ENCODE measurements around the gene TPPP3.
"Not testable (repeated sequence)": the region's sequence is repeated elsewhere in the genome, so short reads cannot be mapped to it uniquely, and the experiment has no call there.

The TPPP3 gene

GRCh38 chr16:67425580-67425979 is 32.3 kb upstream of the TPPP3 start:
- no peak for DNase-seq

DNA sequence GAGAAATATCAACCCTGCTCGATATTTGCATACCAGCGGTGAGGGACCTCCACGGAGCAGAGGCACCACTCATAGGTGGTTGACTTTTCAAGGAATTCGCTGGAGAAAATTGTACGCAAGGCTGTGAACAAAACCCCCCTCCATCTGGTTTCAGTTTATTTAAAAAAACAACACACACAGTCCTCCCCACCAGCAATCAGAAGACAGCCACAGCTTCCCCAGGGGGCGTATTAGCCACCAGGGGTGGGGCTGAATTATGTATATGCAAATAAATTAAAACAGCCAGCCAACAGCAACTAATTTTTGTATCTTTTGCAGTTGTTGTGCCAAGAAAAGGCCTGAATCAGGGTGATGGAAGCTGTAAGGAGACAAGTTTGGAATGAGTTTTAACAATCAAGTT is 31.8 kb upstream of the TPPP3 start:
- DNase-seq: no peak

DNA sequence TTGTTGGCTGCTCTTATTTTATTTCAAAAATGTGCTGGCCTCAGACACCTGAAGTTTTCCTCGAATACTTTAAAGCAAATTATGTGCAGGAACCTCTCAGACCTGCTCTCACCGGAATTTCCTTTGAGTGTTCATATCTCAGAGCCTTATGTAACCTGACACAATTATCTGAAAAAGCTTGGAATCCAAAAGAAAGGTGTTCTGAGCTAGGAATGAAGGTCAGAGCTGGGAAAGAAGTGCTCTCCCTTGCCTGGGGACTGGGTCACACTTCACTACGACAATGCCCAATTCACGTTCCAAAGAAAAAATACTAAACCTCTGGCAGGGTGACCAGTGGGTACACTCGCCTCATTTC is 30.9 kb upstream of the TPPP3 start:
- no peak for DNase-seq

GRCh38 chr16:67423611-67424260 is 30.4 kb upstream of the TPPP3 start:
- no peak for DNase-seq

DNA sequence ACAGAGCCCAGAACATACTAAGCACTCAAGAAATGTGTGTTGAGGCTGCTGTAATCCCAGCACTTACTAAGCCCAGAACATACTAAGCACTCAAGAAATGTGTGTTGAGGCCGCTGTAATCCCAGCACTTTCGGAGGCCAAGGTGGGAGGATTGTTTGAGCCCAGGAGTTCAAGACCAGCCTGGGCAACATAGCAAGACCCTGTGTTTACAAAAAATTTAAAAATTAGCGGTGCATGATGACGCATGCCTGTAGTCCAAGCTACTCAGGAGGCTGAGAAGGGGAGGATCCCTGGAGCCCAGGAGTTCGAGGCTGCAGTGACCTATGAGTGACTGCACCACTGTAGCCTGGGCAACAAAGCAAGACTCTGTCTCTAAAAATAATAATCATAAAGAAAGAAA is 29.7 kb upstream of the TPPP3 start:
- no peak for DNase-seq

GRCh38 chr16:67421030-67421429 is 27.7 kb upstream of the TPPP3 start:
- no peak for DNase-seq

- DNase-seq: no peak
Measured at GRCh38 chr16:67419931-67420330, 26.6 kb upstream of the TPPP3 start.

- DNase-seq: no peak
Measured at GRCh38 chr16:67419502-67419901, 26.2 kb upstream of the TPPP3 start.

- no peak for DNase-seq
Measured at GRCh38 chr16:67417333-67418061, 24.2 kb upstream of the TPPP3 start.

DNA sequence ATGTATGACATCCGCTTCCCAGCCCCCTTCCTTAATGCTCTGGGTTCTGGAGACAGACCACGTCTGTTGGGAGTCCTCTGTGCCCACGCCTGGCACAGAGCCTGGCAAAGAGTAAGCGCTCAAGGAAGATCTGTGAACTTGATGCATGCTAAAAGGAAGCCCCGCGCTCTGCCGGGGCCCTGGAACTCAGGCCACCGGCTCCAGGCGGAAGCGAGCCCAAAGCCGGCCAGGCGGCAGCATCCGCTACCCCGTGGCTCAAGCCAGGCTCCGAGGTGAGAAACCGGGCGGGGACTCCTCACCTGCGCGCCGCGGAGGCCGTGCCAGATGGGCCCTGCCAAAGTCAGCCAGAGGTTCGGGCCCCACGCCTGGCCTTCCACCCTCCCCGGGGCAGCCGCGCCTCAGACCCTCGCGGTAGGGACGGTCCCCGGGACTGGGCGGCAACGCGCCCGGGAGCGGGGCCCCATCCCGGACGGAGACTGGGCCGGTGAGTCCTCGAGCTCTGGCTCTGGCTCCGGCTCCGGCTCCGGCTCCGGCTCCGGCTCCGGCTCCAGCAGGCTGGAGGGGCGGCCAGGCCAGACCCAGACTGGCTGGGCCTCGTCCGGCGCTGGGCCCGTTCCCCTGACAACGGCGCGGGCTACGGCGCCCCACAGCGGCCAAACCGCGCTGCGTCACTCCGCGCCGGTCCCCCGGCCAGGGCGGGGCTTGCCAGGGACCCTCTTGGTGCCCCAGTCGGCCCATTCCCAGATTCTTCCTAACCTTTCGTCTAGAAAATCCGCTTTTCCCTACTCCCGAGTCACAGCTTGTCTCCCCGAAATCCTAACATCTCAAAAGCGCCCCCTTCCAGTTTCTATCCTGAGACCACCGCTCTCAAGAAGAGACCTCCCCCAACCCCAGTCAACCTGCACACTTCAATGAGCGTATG is 22.8 kb upstream of the TPPP3 start, which contains the start of gene ZDHHC1:
TSS of gene ZDHHC1 (minus strand) at position 606 of the 922 bp plus-strand sequence. CDS start 8,702 bp downstream, outside the sequence.
- peak; percentile 26 for DNase-seq

GRCh38 chr16:67415421-67415820 is 22.1 kb upstream of the TPPP3 start:
- DNase-seq: not testable (repeated sequence)

GRCh38 chr16:67413978-67414911 is 20.9 kb upstream of the TPPP3 start:
- DNase-seq: no peak

DNA sequence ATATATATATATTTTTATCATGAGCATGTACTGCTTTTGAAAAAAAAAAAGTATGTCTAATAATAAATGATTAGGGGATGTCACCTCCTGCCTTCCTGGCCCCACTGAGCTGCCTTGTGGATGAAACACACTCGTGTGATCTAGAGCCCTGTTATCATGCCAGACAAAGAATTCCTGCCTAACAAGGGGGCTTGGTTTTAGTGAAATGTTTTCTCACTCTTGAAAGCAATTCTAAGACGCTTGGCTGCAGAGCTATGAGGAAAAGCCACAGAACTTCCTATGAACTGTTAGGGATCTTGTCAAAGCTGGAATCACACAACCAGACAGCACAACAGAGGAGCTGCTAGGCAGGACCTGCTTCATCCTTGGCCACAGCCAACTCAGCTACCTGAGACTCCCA is 19.0 kb upstream of the TPPP3 start:
- DNase-seq: no peak

GRCh38 chr16:67411339-67411738 is 18.0 kb upstream of the TPPP3 start:
- no peak for DNase-seq

GRCh38 chr16:67409631-67410030 is 16.3 kb upstream of the TPPP3 start:
- no peak for DNase-seq

DNA sequence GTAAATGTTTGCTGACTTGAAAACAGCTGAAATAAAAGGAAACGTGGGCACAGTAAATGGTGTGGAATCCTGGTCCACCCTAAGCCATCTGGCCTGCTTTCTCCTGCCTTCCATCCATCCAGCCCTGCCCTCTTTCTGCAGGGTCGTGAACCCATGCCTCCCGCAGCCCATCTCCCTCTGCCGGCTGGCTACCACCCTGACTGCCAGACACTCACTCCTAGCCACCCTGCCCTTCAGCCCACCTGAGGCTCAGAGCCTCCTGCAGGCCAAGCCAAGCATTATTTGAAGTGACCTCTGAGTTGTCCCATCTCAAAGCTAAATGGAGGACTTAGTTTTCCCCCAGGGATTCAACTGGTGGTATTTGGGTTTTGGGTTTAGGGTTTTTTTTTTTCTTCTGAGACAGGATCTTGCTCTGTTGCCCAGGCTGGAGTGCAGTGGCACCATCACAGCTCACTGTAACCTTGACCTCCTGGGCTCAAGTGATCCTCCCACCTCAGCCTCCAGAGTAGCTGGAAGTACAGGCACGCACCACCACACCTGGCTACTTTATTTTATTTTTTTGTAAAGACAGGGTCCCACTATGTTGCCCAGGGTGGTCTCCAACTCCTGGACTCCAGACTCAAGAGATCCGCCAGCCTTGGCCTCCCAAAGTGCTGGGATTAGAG is 14.6 kb upstream of the TPPP3 start:
- DNase-seq: no peak

DNA sequence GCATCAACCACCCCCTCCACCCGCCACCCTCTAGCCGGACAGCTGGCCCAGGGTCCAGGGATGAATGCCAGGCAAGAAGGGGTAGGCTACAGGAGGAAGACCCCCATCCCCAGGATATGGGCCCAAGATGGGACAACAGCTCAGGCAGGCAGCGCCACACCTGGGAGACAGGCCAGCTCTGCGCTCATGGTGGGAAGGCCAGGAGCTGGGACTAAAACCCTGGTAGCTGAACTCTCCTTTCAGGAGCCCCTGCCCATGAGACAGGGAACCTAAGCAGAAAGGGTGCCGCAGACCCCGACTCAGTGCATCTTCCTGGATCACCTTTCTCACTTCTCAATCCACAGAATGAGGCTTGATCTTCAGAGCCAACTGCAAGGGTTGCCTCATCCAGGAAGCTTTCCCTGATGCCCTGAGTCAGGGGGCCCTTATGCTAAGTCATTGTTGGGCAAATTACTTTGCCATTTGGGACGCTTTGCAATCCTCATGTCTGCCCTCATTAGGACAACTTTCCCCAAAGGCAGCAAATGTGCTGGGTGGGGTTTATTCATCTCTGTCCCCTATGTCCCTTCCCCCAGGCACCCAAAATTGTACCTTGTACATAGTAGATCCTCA is 14.0 kb upstream of the TPPP3 start:
- no peak for DNase-seq

- DNase-seq: no peak
Measured at GRCh38 chr16:67406111-67406971, 13.0 kb upstream of the TPPP3 start.

DNA sequence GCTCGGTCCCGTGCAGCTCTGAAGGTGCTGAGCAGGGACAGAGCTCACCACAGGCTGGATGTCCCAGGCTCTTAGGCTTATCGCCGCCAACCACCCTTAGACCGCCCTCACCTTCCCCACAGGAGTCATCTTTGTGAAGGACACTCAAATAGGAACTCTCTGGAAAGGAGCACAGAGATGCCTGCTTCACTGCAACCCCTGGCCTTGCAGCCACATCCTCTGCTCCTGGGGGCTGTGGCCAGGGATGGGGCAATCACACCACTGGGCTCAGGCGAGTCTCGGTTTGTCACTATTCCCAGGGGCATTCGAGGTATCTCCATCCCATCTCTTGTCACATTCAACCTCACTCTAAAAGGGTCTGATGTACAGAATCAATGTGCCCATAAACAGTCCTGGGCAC is 12.0 kb upstream of the TPPP3 start:
- DNase-seq: no peak

GRCh38 chr16:67404740-67405226 is 11.5 kb upstream of the TPPP3 start:
- DNase-seq: no peak
